Neural progenitor cell (in vitro differentiated cells): ENCODE results near the gene SLCO4A1. TPM values are rescaled to one million over a fixed set of nuclear protein-coding genes. Genes with fewer than 3 reads are reported as not detected.

Experiments used
- DNase-seq: peaks from one replicate; pipeline ENCODE4 v3.0.0-alpha.2; 2016; ENCODE audit warnings: low spot score
- H2AFZ ChIP-seq: fragments of 200-600 bp; sonication (generic); replicated peaks from 2 replicates; pipeline ENCODE4 v1.6.1; 2016; ENCODE audit warnings: antibody characterized with exemption
- H3F3A ChIP-seq: fragments of 200-600 bp; sonication (generic); 2 replicates; pipeline ENCODE4 v1.6.1; 2016; ENCODE audit warnings: antibody characterized with exemption, low read depth
- H3K27ac ChIP-seq: fragments of 200-600 bp; sonication (generic); 2 replicates; pipeline ENCODE4 v1.5.1; 2016; ENCODE audit warnings: mild to moderate bottlenecking
- H3K27me3 ChIP-seq: fragments of 200-600 bp; sonication (generic); 2 replicates; pipeline ENCODE4 v1.6.1; 2016; ENCODE audit warnings: mild to moderate bottlenecking, moderate library complexity
- H3K36me3 ChIP-seq: fragments of 200-600 bp; sonication (generic); 2 replicates; pipeline ENCODE4 v1.5.1; 2016
- H3K4me1 ChIP-seq: fragments of 200-600 bp; sonication (generic); 2 replicates; pipeline ENCODE4 v1.6.1; 2016; ENCODE audit warnings: mixed run types
- H3K4me2 ChIP-seq: fragments of 200-600 bp; sonication (generic); 2 replicates; pipeline ENCODE4 v1.6.1; 2016
- H3K4me3 ChIP-seq: fragments of 200-600 bp; sonication (generic); 2 replicates; pipeline ENCODE4 v1.5.1; 2016
- H3K79me2 ChIP-seq: fragments of 200-600 bp; sonication (generic); 2 replicates; pipeline ENCODE4 v1.6.1; 2016; ENCODE audit warnings: low read depth
- H3K9ac ChIP-seq: fragments of 200-600 bp; sonication (generic); 2 replicates; pipeline ENCODE4 v1.6.1; 2016
- H3K9me3 ChIP-seq: fragments of 200-600 bp; sonication (generic); 2 replicates; pipeline ENCODE4 v1.5.1; 2016; ENCODE audit warnings: low read depth
- H4K20me1 ChIP-seq: fragments of 200-600 bp; sonication (generic); 2 replicates; pipeline ENCODE4 v1.6.1; 2016; ENCODE audit warnings: low read depth
- H3K27ac Mint-ChIP-seq: 3 replicates; pipeline ENCODE4 v1.8.0; 2021; ENCODE audit warnings: mixed read lengths
- H3K27me3 Mint-ChIP-seq: 2 replicates; pipeline ENCODE4 v1.8.0; 2022; ENCODE audit warnings: low read depth, mild to moderate bottlenecking, inconsistent platforms, moderate library complexity, mixed read lengths; ENCODE audit not compliant: insufficient read depth
- H3K36me3 Mint-ChIP-seq: 3 replicates; pipeline ENCODE4 v1.8.0; 2021; ENCODE audit warnings: mixed read lengths
- H3K4me1 Mint-ChIP-seq: 3 replicates; pipeline ENCODE4 v1.8.0; 2021; ENCODE audit warnings: mixed read lengths
- H3K4me3 Mint-ChIP-seq: 3 replicates; pipeline ENCODE4 v1.8.0; 2021; ENCODE audit warnings: mild to moderate bottlenecking, moderate library complexity, mixed read lengths
- H3K9me3 Mint-ChIP-seq: 3 replicates; pipeline ENCODE4 v1.8.0; 2020; ENCODE audit warnings: mixed read lengths
- CTCF ChIP-seq: fragments of 200-600 bp; sonication (generic); IDR thresholded peaks from 2 replicates; pipeline ENCODE4 v1.5.1; 2017; ENCODE audit warnings: antibody characterized with exemption, mild to moderate bottlenecking
- EZH2 ChIP-seq: fragments of 200-600 bp; sonication (generic); IDR thresholded peaks from 2 replicates; pipeline ENCODE4 v1.6.1; 2017; ENCODE audit warnings: antibody characterized with exemption, mild to moderate bottlenecking, moderate library complexity
- EZH2phosphoT487 ChIP-seq: fragments of 200-600 bp; sonication (generic); IDR thresholded peaks from 2 replicates; pipeline ENCODE4 v1.6.1; 2017; ENCODE audit warnings: antibody characterized with exemption
- total RNA-seq: library from RNA; depleted of rRNA; stranded (reverse); fragments of >200 nt; gene quantifications from 2 replicates; pipeline ENCODE4 v1.2.3, GENCODE V29; 2015; ENCODE audit warnings: low replicate concordance

SLCO4A1 gene
- total RNA-seq, 1 donor from 2014 or later, result 0.88 TPM

GRCh38 chr20:62665153-62665754 lies 23.0 kb downstream of the SLCO4A1 start:
- H4K20me1 ChIP-seq, result peaks cover 3% of the 10 kb centered on the region
- Mint-ChIP-seq H3K4me1 (peaks cover 33% of the 10 kb centered on the region), H3K4me3 (no peak overlapping the region), H3K27me3 (peaks cover 4% of the 10 kb centered on the region), H3K36me3 (no peaks in the 10 kb centered on the region), H3K9me3 (no peaks in the 10 kb centered on the region), H3K27ac (peak overlapping the region; percentile 86)
- H2AFZ ChIP-seq, result no peak overlapping the region
- TF ChIP-seq EZH2phosphoT487, result no peak
- no peak for TF ChIP-seq CTCF
- no peak for TF ChIP-seq EZH2
- H3K4me3 ChIP-seq, result no peak overlapping the region
- no peak overlapping the region for H3K27ac ChIP-seq
- no peak for DNase-seq
- H3K4me1 ChIP-seq, result peaks cover 10% of the 10 kb centered on the region
- H3K27me3 ChIP-seq, result no peaks in the 10 kb centered on the region
- H3K4me2 ChIP-seq, result no peak overlapping the region
- H3K36me3 ChIP-seq, result no peaks in the 10 kb centered on the region
- H3K9ac ChIP-seq, result no peak overlapping the region
- H3F3A ChIP-seq, result no peaks in the 10 kb centered on the region
- no peaks in the 10 kb centered on the region for H3K79me2 ChIP-seq
- H3K9me3 ChIP-seq, result no peaks in the 10 kb centered on the region

GRCh38 chr20:62665826-62666735 lies 23.8 kb downstream of the SLCO4A1 start:
- DNase-seq, result no peak
- Histone ChIP-seq H3K9ac (no peak overlapping the region), H2AFZ (no peak overlapping the region), H3K36me3 (no peaks in the 10 kb centered on the region), H3K79me2 (no peaks in the 10 kb centered on the region), H3K4me1 (peaks cover 10% of the 10 kb centered on the region), H3F3A (no peaks in the 10 kb centered on the region), H3K9me3 (no peaks in the 10 kb centered on the region), H3K4me3 (no peak overlapping the region), H3K4me2 (no peak overlapping the region), H3K27me3 (no peaks in the 10 kb centered on the region), H4K20me1 (peaks cover 3% of the 10 kb centered on the region), H3K27ac (no peak overlapping the region)
- TF ChIP-seq EZH2 (no peak), EZH2phosphoT487 (no peak), CTCF (no peak)
- H3K36me3 Mint-ChIP-seq, result no peaks in the 10 kb centered on the region
- peaks cover 33% of the 10 kb centered on the region for H3K4me1 Mint-ChIP-seq
- H3K9me3 Mint-ChIP-seq, result no peaks in the 10 kb centered on the region
- peaks cover 4% of the 10 kb centered on the region for H3K27me3 Mint-ChIP-seq
- no peak overlapping the region for H3K4me3 Mint-ChIP-seq
- no peak overlapping the region for H3K27ac Mint-ChIP-seq

DNA sequence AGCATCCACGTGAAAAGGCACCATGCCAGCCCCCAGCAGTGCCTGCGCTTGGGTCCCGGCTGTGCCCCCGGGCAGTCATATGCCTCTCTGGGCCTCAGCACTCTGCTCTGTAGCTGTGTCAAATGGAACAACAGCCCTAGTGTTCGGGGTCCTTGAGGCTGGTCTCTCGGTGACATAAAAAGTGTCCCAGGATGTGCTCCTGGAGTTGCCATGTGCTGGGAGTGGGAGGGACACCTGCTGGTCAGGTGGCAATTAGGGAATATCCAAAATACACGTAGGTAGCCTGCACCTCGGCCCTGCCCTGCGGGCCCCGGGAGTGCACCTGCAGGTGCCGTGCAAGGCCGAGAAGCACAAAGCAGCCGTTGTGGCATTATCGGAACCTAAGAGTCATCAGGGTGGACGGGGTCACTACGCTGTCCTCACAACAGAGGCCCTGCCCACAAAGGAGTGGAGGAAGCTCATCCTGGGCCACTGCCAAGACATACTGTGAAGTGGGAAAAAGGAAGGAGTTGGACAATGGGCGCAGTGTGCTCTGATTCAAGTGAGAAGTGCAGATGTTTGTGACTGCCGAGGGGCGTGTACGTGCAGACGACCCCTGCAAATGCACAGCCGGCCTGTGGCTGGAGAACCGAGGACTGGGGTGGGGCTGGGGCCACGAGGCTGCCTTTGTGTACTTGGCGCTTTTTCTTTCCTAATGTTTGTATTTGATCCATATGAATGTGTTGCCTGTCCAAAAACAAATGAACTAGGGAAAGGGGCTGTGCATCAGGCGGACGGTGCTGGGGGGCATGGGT lies 24.6 kb downstream of the SLCO4A1 start:
- peaks cover 33% of the 10 kb centered on the region for H3K4me1 Mint-ChIP-seq

More for the DNA sequence above, 24.6 kb downstream of the SLCO4A1 start:
- no peaks in the 10 kb centered on the region for H3K79me2 ChIP-seq
- no peak overlapping the region for H3K27ac ChIP-seq
- peaks cover 3% of the 10 kb centered on the region for H4K20me1 ChIP-seq
- H2AFZ ChIP-seq, result no peak overlapping the region
- no peaks in the 10 kb centered on the region for H3K27me3 ChIP-seq
- no peak overlapping the region for H3K4me3 ChIP-seq
- peak overlapping the region; percentile 64 for H3K4me3 Mint-ChIP-seq
- TF ChIP-seq EZH2 (no peak), CTCF (no peak), EZH2phosphoT487 (no peak)
- H3K4me1 ChIP-seq, result peaks cover 10% of the 10 kb centered on the region
- DNase-seq, result no peak
- peak overlapping the region; percentile 59 for H3K27ac Mint-ChIP-seq
- no peaks in the 10 kb centered on the region for H3K9me3 Mint-ChIP-seq
- no peaks in the 10 kb centered on the region for H3F3A ChIP-seq
- H3K9me3 ChIP-seq, result no peaks in the 10 kb centered on the region
- peaks cover 3% of the 10 kb centered on the region for H3K27me3 Mint-ChIP-seq
- no peak overlapping the region for H3K9ac ChIP-seq
- H3K4me2 ChIP-seq, result no peak overlapping the region
- H3K36me3 Mint-ChIP-seq, result no peaks in the 10 kb centered on the region
- no peaks in the 10 kb centered on the region for H3K36me3 ChIP-seq
